SJCRH30 (cell line): ENCODE results near the gene MBTPS2. TPM values are rescaled to one million over a fixed set of nuclear protein-coding genes. Genes with fewer than 3 reads are reported as not detected.

Experiments
- DNase-seq, 2 experiments: peaks; one replicate each; pipeline ENCODE4 v3.0.0-alpha.2; 2015 to 2020
- H3K27ac ChIP-seq: fragments of 250-450 bp; sonication (Bioruptor Pico); 2 replicates; pipeline ENCODE4 v1.5.1; 2020; ENCODE audit warnings: mild to moderate bottlenecking, moderate library complexity
- H3K27me3 ChIP-seq: fragments of 250-450 bp; sonication (Bioruptor Pico); 2 replicates; pipeline ENCODE4 v1.5.1; 2020; ENCODE audit warnings: mild to moderate bottlenecking, moderate library complexity
- H3K36me3 ChIP-seq: fragments of 250-450 bp; sonication (Bioruptor Pico); 2 replicates; pipeline ENCODE4 v1.5.1; 2020; ENCODE audit warnings: mild to moderate bottlenecking, moderate library complexity
- H3K4me1 ChIP-seq: fragments of 250-450 bp; sonication (Bioruptor Pico); 2 replicates; pipeline ENCODE4 v1.5.1; 2020; ENCODE audit warnings: mild to moderate bottlenecking, moderate library complexity
- H3K4me3 ChIP-seq: fragments of 250-450 bp; sonication (Bioruptor Pico); 2 replicates; pipeline ENCODE4 v1.5.1; 2020; ENCODE audit warnings: mild to moderate bottlenecking, moderate library complexity
- H3K9me3 ChIP-seq: fragments of 250-450 bp; sonication (Bioruptor Pico); replicated peaks from 2 replicates; pipeline ENCODE4 v1.5.1; 2020; ENCODE audit warnings: mild to moderate bottlenecking, moderate library complexity
- total RNA-seq: library from RNA; depleted of rRNA; stranded (reverse); fragments of >200 nt; shearing (Covaris generic); gene quantifications from 2 replicates; pipeline ENCODE4 v1.2.3, GENCODE V29; 2014; rRNA removed

MBTPS2 gene
- total RNA-seq, 1 experiment from 2014 or later, result 14.6 TPM

- no peak overlapping the region for H3K4me3 ChIP-seq
- no peak overlapping the region for H3K27ac ChIP-seq
Observed at GRCh38 chrX:21933077-21933476, 93.7 kb downstream of the MBTPS2 start.

GRCh38 chrX:21934414-21934813 lies 95.0 kb downstream of the MBTPS2 start:
- Histone ChIP-seq H3K9me3 (no peaks in the 10 kb centered on the region), H3K36me3 (no peaks in the 10 kb centered on the region), H3K27ac (no peak overlapping the region), H3K27me3 (no peaks in the 10 kb centered on the region), H3K4me3 (no peak overlapping the region), H3K4me1 (0 out of 2 replicates have a peak, but pooled peaks cover 2% of the 10 kb centered on the region)
- no peak for DNase-seq

More at GRCh38 chrX:21933077-21933476, 93.7 kb downstream of the MBTPS2 start:
- no peaks in the 10 kb centered on the region for H3K36me3 ChIP-seq
- no peaks in the 10 kb centered on the region for H3K9me3 ChIP-seq
- no peaks in the 10 kb centered on the region for H3K27me3 ChIP-seq
- H3K4me1 ChIP-seq, result 0 out of 2 replicates have a peak, but pooled peaks cover 2% of the 10 kb centered on the region
- DNase-seq, result no peak

Other genes starting within 250 kb of the MBTPS2 start
- 0.03 TPM in 1 of 2 replicates, not detected in the other for gene KLHL34, start 181.3 kb upstream of the MBTPS2 start, total RNA-seq
- 13.1 and 16.8 TPM in 2 replicates for gene SMPX, start 81.5 kb upstream of the MBTPS2 start, total RNA-seq
- gene YY2, start 16.4 kb downstream of the MBTPS2 start, total RNA-seq, result 1.6 and 3.4 TPM in 2 replicates
- 183 and 196 TPM in 2 replicates for gene SMS, start 101.1 kb downstream of the MBTPS2 start, total RNA-seq
- gene PHEX, start 192.7 kb downstream of the MBTPS2 start, total RNA-seq, result 0.73 and 1.1 TPM in 2 replicates